Suprapubic skin (tissue), 4 donors: Measurements from ENCODE around the gene IRF4.

Source experiments
- CTCF ChIP-seq, 2 donors: fragments of 200-600 bp in 1 of 2; fragments of 450-650 bp in 1 of 2; sonication (generic) in 1 of 2; IDR thresholded peaks; one replicate each; pipeline ENCODE4 v1.5.1; 2016 to 2019; ENCODE audit warnings: antibody characterized with exemption in 2 of 2, mild to moderate bottlenecking in 1 of 2, moderate library complexity in 1 of 2
- EP300 ChIP-seq: sonication (generic); formaldehyde crosslinking; IDR thresholded peaks from one replicate; pipeline ENCODE4 v1.6.1; 2017; ENCODE audit warnings: antibody characterized with exemption
- POLR2AphosphoS5 ChIP-seq, 3 donors: sonication (generic); formaldehyde crosslinking; IDR thresholded peaks; one replicate each; pipeline ENCODE4 v1.6.1; 2017; ENCODE audit warnings: antibody characterized with exemption in 3 of 3

GRCh38 chr6:389143-389542 is 2.4 kb upstream of the IRF4 start:
- TF ChIP-seq CTCF (IDR thresholded peaks at IDR 0.05) (no peak), EP300 (no peak), POLR2AphosphoS5 (IDR thresholded peaks at IDR 0.05) (no peak)
